GM21515 (cell line): ENCODE data around the gene NCOA5.
A peak's percentile ranks its signal among the peaks of the same experiment; 100 is the strongest.
"Not testable (repeated sequence)": the region's sequence is repeated elsewhere in the genome, so short reads cannot be mapped to it uniquely, and the experiment has no call there.

Experiments used
- ATAC-seq: cut with Tn5 transposase; IDR thresholded peaks from one replicate; pipeline ENCODE4 v1.9.1; 2021; ENCODE audit not compliant: unreplicated experiment

Gene NCOA5

GRCh38 chr20:46121184-46121930 lies 31.6 kb upstream of the NCOA5 start:
- ATAC-seq, result no peak

GRCh38 chr20:46120136-46120535 lies 30.4 kb upstream of the NCOA5 start:
- ATAC-seq, result no peak

- no peak for ATAC-seq
Observed at GRCh38 chr20:46119547-46119946, 29.8 kb upstream of the NCOA5 start.

GRCh38 chr20:46119028-46119546 lies 29.3 kb upstream of the NCOA5 start:
- peak; percentile 39 for ATAC-seq

- peak; percentile 37 for ATAC-seq
Observed at GRCh38 chr20:46118481-46119020, 28.8 kb upstream of the NCOA5 start.

- peak; percentile 60 for ATAC-seq
Observed at GRCh38 chr20:46117704-46118467, 28.1 kb upstream of the NCOA5 start, which contains the start of gene CD40. Gene CD40 (plus strand): TSS chr20:46118314. CDS start chr20:46118344, 30 bp downstream.

GRCh38 chr20:46114449-46114848 lies 24.7 kb upstream of the NCOA5 start:
- no peak for ATAC-seq

- ATAC-seq, result no peak
Observed at GRCh38 chr20:46113113-46113470, 23.3 kb upstream of the NCOA5 start.

GRCh38 chr20:46112430-46113112 lies 22.8 kb upstream of the NCOA5 start:
- no peak for ATAC-seq

- no peak for ATAC-seq
Observed at GRCh38 chr20:46111836-46112212, 22.1 kb upstream of the NCOA5 start.

- ATAC-seq, result peak; percentile 44
Observed at GRCh38 chr20:46111028-46111835, 21.5 kb upstream of the NCOA5 start.

- no peak for ATAC-seq
Observed at GRCh38 chr20:46108976-46109375, 19.2 kb upstream of the NCOA5 start.

GRCh38 chr20:46108435-46108841 lies 18.7 kb upstream of the NCOA5 start:
- ATAC-seq, result peak; percentile 79

- ATAC-seq, result no peak
Observed at GRCh38 chr20:46107061-46107460, 17.3 kb upstream of the NCOA5 start.

GRCh38 chr20:46104262-46104661 lies 14.5 kb upstream of the NCOA5 start:
- ATAC-seq, result no peak

- ATAC-seq, result no peak
Observed at GRCh38 chr20:46102940-46103339, 13.2 kb upstream of the NCOA5 start.

GRCh38 chr20:46101957-46102356 lies 12.2 kb upstream of the NCOA5 start:
- ATAC-seq, result no peak

GRCh38 chr20:46100988-46101387 lies 11.2 kb upstream of the NCOA5 start:
- ATAC-seq, result no peak

- ATAC-seq, result not testable (repeated sequence)
Observed at GRCh38 chr20:46100444-46100843, 10.7 kb upstream of the NCOA5 start.

GRCh38 chr20:46099491-46100287 lies 9.9 kb upstream of the NCOA5 start:
- no peak for ATAC-seq
